ENCODE measurements around the gene PAAF1. TPM values are rescaled to one million over a fixed set of nuclear protein-coding genes. Genes with fewer than 3 reads are reported as not detected.

The PAAF1 gene
- total and polyA plus RNA-seq, 2 of the 13 experiments (the other 11 are each of a cell fraction or from before 2014, with no cell fraction given), result 13.5 to 28.8 TPM

DNA sequence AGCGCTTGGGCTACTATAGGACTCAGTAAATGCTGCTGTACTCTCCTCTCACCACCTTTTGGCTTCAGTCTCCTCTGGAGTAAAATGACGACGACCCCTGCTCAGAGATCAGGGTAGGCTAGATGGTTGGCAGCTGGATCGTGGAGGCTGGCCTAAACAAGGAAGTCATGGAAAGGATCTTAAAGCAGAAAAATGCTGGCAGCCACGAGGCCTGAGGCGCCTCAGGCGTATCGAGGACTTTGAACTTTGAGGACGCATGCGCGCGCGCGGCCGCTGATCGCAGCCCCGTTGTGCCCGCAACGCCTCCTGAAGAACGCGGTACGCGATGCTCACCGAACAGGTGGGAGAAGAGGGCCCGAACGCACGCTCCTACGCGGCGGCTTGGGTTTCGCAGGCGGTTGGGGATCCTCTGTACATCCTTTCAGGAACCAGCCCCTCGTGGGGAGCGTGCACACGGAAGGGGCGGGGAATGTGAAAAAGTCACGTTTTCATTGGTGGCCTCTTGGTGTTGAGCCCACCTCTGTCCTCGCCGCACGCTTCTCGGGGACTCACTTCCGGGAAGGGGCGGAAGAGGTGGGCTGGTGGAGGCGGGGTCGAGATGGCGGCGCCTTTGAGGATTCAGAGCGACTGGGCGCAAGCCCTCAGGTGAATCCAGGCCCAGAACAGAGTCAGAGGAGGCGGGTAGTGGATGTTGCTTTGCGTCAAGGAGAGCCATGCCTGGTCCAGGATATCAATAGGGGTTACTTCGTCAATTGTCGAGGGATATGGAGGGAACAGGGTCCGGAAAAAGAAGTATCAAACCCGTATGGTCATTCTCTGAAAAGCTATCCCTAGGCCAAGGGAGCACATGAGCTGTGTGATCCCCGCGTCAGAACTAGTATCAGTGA, at the start of gene PAAF1, which contains the start of gene COA4 (continued):
- TF ChIP-seq ZZZ3 (CRISPR knock-in tag; IDR thresholded peaks at IDR 0.05; ENCODE audit: borderline replicate concordance) (no peak; the same call in 1 of the 2 replicates), GTF2F1 (IDR thresholded peaks at IDR 0.05; ENCODE audit: low read length) (no peak), NPAS2 (CRISPR knock-in tag; IDR thresholded peaks at IDR 0.05; ENCODE audit: borderline replicate concordance) (no peak), ZMYM3 (CRISPR knock-in tag; IDR thresholded peaks at IDR 0.05) (peak; percentile 27; the same call in 1 of the 2 replicates), ZFYVE20 (CRISPR knock-in tag; IDR thresholded peaks at IDR 0.05; ENCODE audit: borderline replicate concordance, low read depth) (0 out of 2 replicates have a peak, but pooled peaks have one; percentile 38), YEATS4 (CRISPR knock-in tag; IDR thresholded peaks at IDR 0.05; ENCODE audit: borderline replicate concordance) (peak; percentile 98), GLI4 (CRISPR knock-in tag; IDR thresholded peaks at IDR 0.05; ENCODE audit: borderline replicate concordance) (no peak), FOXA1 (IDR thresholded peaks at IDR 0.05) (no peak), FOXA1 (CRISPR knock-in tag; IDR thresholded peaks at IDR 0.05) (0 out of 2 replicates have a peak, but pooled peaks have one; percentile 19), ZNF672 (CRISPR knock-in tag; IDR thresholded peaks at IDR 0.05) (no peak), PRMT3 (CRISPR knock-in tag; IDR thresholded peaks at IDR 0.05; ENCODE audit: borderline replicate concordance, low read depth) (no peak; the same call in 1 of the 2 replicates), ZNF350 (CRISPR knock-in tag; IDR thresholded peaks at IDR 0.05; ENCODE audit: borderline replicate concordance, low read depth) (peak; percentile 90; the same call in 1 of the 2 replicates), ZSCAN30 (CRISPR knock-in tag; IDR thresholded peaks at IDR 0.05) (peak; percentile 3; the same call in 1 of the 2 replicates), HCFC1 (IDR thresholded peaks at IDR 0.05; ENCODE audit: low read depth, low read length) (peak; percentile 28; the same call in 1 of the 2 replicates), ZNF367 (CRISPR knock-in tag; IDR thresholded peaks at IDR 0.05; ENCODE audit: borderline replicate concordance) (no peak)
- TF ChIP-seq, protein P1, sequence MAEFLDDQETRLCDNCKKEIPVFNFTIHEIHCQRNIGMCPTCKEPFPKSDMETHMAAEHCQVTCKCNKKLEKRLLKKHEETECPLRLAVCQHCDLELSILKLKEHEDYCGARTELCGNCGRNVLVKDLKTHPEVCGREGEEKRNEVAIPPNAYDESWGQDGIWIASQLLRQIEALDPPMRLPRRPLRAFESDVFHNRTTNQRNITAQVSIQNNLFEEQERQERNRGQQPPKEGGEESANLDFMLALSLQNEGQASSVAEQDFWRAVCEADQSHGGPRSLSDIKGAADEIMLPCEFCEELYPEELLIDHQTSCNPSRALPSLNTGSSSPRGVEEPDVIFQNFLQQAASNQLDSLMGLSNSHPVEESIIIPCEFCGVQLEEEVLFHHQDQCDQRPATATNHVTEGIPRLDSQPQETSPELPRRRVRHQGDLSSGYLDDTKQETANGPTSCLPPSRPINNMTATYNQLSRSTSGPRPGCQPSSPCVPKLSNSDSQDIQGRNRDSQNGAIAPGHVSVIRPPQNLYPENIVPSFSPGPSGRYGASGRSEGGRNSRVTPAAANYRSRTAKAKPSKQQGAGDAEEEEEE (CRISPR knock-in tag; IDR thresholded peaks at IDR 0.05; ENCODE audit: borderline replicate concordance), result no peak; the same call in 1 of the 2 replicates
- TF ChIP-seq, protein P2, sequence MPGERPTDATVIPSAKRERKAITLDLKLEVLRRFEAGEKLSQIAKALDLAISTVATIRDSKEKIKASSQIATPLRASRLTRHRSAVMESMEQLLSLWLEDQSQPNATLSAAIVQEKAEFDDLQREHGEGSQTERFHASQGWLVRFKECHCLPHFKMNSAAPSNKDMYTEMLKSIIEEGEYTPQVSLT (CRISPR knock-in tag; IDR thresholded peaks at IDR 0.05; ENCODE audit: borderline replicate concordance, low read depth), result no peak
- TF ChIP-seq, protein P3, sequence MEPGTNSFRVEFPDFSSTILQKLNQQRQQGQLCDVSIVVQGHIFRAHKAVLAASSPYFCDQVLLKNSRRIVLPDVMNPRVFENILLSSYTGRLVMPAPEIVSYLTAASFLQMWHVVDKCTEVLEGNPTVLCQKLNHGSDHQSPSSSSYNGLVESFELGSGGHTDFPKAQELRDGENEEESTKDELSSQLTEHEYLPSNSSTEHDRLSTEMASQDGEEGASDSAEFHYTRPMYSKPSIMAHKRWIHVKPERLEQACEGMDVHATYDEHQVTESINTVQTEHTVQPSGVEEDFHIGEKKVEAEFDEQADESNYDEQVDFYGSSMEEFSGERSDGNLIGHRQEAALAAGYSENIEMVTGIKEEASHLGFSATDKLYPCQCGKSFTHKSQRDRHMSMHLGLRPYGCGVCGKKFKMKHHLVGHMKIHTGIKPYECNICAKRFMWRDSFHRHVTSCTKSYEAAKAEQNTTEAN (CRISPR knock-in tag; conservative IDR thresholded peaks at IDR 0.05), result no peak
- TF ChIP-seq, protein P4, sequence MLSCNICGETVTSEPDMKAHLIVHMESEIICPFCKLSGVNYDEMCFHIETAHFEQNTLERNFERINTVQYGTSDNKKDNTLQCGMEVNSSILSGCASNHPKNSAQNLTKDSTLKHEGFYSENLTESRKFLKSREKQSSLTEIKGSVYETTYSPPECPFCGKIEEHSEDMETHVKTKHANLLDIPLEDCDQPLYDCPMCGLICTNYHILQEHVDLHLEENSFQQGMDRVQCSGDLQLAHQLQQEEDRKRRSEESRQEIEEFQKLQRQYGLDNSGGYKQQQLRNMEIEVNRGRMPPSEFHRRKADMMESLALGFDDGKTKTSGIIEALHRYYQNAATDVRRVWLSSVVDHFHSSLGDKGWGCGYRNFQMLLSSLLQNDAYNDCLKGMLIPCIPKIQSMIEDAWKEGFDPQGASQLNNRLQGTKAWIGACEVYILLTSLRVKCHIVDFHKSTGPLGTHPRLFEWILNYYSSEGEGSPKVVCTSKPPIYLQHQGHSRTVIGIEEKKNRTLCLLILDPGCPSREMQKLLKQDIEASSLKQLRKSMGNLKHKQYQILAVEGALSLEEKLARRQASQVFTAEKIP (CRISPR knock-in tag; IDR thresholded peaks at IDR 0.05; ENCODE audit: borderline replicate concordance), result no peak
- TF ChIP-seq, protein P5, sequence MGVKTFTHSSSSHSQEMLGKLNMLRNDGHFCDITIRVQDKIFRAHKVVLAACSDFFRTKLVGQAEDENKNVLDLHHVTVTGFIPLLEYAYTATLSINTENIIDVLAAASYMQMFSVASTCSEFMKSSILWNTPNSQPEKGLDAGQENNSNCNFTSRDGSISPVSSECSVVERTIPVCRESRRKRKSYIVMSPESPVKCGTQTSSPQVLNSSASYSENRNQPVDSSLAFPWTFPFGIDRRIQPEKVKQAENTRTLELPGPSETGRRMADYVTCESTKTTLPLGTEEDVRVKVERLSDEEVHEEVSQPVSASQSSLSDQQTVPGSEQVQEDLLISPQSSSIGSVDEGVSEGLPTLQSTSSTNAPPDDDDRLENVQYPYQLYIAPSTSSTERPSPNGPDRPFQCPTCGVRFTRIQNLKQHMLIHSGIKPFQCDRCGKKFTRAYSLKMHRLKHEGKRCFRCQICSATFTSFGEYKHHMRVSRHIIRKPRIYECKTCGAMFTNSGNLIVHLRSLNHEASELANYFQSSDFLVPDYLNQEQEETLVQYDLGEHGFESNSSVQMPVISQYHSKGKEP (CRISPR knock-in tag; IDR thresholded peaks at IDR 0.05), result no peak
